ENCODE data around the gene DSC1.

- no peak for TF ChIP-seq POLR2A (IDR thresholded peaks at IDR 0.05)
- TF ChIP-seq, protein P1, sequence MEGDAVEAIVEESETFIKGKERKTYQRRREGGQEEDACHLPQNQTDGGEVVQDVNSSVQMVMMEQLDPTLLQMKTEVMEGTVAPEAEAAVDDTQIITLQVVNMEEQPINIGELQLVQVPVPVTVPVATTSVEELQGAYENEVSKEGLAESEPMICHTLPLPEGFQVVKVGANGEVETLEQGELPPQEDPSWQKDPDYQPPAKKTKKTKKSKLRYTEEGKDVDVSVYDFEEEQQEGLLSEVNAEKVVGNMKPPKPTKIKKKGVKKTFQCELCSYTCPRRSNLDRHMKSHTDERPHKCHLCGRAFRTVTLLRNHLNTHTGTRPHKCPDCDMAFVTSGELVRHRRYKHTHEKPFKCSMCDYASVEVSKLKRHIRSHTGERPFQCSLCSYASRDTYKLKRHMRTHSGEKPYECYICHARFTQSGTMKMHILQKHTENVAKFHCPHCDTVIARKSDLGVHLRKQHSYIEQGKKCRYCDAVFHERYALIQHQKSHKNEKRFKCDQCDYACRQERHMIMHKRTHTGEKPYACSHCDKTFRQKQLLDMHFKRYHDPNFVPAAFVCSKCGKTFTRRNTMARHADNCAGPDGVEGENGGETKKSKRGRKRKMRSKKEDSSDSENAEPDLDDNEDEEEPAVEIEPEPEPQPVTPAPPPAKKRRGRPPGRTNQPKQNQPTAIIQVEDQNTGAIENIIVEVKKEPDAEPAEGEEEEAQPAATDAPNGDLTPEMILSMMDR (IDR thresholded peaks at IDR 0.05): no peak
Observed at GRCh38 chr18:31185186-31185950, 22.7 kb upstream of the DSC1 start.

Measured in transverse colon (tissue), 3 donors.